Suprapubic skin (tissue), 3 donors: ENCODE measurements around the gene MAPKAPK3.

Source experiments
- POLR2A ChIP-seq, 2 donors: fragments of 450-650 bp; IDR thresholded peaks; one replicate each; pipeline ENCODE4 v1.6.1; 2017; ENCODE audit warnings: antibody characterized with exemption in 2 of 2, mild to moderate bottlenecking in 2 of 2, moderate library complexity in 2 of 2
- TF ChIP-seq, protein P1 (sequence below), 2 donors: fragments of 200-600 bp in 1 of 2; fragments of 450-650 bp in 1 of 2; sonication (generic) in 1 of 2; IDR thresholded peaks; one replicate each; pipeline ENCODE4 v1.5.1; 2016 to 2019; ENCODE audit warnings: antibody characterized with exemption in 2 of 2, mild to moderate bottlenecking in 1 of 2, moderate library complexity in 1 of 2

DNA sequence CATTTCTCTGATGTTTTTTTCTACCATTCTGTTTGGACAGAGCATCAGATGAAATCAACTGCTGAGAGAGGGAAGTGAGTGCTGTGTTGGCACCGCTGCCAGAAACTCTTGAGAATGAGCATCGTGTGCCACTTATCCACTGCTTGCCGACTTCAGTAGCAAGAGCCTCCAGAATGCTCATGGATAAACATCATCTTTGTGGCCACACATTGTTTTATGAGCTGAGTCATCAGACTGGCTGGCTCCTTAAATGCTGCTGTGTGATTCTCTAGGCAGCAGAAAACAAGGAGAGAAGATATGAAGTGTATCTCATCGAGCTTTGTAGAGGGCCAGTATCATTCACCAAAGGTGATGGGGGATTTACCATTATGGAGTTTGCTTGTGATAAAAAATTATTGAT lies 54.4 kb downstream of the MAPKAPK3 start:
- TF ChIP-seq, protein P1, sequence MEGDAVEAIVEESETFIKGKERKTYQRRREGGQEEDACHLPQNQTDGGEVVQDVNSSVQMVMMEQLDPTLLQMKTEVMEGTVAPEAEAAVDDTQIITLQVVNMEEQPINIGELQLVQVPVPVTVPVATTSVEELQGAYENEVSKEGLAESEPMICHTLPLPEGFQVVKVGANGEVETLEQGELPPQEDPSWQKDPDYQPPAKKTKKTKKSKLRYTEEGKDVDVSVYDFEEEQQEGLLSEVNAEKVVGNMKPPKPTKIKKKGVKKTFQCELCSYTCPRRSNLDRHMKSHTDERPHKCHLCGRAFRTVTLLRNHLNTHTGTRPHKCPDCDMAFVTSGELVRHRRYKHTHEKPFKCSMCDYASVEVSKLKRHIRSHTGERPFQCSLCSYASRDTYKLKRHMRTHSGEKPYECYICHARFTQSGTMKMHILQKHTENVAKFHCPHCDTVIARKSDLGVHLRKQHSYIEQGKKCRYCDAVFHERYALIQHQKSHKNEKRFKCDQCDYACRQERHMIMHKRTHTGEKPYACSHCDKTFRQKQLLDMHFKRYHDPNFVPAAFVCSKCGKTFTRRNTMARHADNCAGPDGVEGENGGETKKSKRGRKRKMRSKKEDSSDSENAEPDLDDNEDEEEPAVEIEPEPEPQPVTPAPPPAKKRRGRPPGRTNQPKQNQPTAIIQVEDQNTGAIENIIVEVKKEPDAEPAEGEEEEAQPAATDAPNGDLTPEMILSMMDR (IDR thresholded peaks at IDR 0.05): no peak
- no peak for TF ChIP-seq POLR2A (IDR thresholded peaks at IDR 0.05)
